C4-2B (cell line): ENCODE results near the gene TSPAN31.

ENCODE experiments used
- H3K27ac ChIP-seq: fragments of 450-650 bp; 2 replicates; pipeline ENCODE4 v1.5.1; 2017
- ZFX ChIP-seq: fragments of 450-650 bp; IDR thresholded peaks from 2 replicates; pipeline ENCODE4 v1.6.1; 2017
- TF ChIP-seq, protein P1 (sequence below): fragments of 450-650 bp; conservative IDR thresholded peaks from 2 replicates; pipeline ENCODE4 v1.5.1; 2017; ENCODE audit warnings: mild to moderate bottlenecking

Gene TSPAN31

DNA sequence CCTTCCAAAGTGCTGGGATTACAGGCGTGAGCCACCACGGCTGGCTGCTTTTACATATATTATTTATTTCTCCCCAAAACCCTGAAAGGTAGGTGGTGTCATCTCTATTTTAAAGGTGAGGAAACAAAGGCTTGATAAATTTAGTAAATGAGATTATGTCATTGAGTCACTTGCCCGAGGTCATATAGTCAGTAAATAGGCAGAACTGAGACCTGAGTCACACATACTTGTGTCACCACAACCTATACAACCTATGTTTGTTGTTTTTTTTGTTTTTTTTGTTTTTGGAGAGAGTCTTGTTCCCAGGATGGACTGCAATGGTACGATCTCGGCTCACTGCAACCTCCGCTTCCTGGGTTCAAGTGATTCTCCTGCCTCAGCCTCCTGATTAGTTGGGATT is 50.5 kb downstream of the TSPAN31 start:
- H3K27ac ChIP-seq: no peak overlapping the region
- TF ChIP-seq ZFX: no peak
- TF ChIP-seq, protein P1, sequence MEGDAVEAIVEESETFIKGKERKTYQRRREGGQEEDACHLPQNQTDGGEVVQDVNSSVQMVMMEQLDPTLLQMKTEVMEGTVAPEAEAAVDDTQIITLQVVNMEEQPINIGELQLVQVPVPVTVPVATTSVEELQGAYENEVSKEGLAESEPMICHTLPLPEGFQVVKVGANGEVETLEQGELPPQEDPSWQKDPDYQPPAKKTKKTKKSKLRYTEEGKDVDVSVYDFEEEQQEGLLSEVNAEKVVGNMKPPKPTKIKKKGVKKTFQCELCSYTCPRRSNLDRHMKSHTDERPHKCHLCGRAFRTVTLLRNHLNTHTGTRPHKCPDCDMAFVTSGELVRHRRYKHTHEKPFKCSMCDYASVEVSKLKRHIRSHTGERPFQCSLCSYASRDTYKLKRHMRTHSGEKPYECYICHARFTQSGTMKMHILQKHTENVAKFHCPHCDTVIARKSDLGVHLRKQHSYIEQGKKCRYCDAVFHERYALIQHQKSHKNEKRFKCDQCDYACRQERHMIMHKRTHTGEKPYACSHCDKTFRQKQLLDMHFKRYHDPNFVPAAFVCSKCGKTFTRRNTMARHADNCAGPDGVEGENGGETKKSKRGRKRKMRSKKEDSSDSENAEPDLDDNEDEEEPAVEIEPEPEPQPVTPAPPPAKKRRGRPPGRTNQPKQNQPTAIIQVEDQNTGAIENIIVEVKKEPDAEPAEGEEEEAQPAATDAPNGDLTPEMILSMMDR: no peak

DNA sequence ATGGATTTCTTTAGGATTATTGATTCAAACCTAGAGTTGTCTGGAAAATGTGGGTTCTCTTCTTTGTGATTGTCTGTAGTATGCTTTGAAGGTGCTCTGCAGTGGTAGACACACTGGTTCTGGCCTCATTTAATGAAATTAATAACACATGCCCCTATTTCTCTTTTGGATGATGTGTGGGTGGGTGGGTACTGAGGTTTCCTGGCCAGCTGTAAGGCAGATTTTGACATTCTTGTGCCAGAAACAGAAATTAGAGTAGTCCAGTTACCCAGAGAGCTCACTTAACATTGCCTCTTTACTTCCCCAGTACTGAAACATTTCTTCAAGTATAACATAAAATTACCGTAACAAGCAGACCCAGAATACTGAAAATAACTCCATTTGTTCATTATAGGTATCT is 52.2 kb downstream of the TSPAN31 start:
- TF ChIP-seq, protein P1: no peak
- no peak for TF ChIP-seq ZFX
- H3K27ac ChIP-seq: no peak overlapping the region

DNA sequence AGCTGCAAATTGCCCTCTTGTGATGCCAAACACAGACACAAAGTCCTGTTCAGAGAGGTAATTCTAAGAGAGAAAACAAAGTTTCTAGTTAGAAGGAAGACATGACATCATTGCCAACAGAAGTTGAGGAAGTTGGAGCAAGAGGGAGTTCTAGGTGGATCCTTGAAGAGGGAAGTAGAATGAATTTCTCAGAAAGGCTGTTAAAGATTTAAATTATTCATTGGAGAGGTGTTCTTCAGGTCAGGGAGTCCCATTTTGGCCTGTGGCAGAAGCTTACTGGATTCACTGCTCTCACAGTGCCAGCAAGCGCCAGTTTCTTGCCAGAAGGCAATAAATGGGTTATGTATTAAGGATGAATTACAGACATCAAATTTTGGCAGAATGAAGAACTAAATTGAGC is 53.1 kb downstream of the TSPAN31 start:
- TF ChIP-seq, protein P1: no peak
- TF ChIP-seq ZFX: no peak
- no peak overlapping the region for H3K27ac ChIP-seq
